Measurements from ENCODE around the gene MYCL.

DNA sequence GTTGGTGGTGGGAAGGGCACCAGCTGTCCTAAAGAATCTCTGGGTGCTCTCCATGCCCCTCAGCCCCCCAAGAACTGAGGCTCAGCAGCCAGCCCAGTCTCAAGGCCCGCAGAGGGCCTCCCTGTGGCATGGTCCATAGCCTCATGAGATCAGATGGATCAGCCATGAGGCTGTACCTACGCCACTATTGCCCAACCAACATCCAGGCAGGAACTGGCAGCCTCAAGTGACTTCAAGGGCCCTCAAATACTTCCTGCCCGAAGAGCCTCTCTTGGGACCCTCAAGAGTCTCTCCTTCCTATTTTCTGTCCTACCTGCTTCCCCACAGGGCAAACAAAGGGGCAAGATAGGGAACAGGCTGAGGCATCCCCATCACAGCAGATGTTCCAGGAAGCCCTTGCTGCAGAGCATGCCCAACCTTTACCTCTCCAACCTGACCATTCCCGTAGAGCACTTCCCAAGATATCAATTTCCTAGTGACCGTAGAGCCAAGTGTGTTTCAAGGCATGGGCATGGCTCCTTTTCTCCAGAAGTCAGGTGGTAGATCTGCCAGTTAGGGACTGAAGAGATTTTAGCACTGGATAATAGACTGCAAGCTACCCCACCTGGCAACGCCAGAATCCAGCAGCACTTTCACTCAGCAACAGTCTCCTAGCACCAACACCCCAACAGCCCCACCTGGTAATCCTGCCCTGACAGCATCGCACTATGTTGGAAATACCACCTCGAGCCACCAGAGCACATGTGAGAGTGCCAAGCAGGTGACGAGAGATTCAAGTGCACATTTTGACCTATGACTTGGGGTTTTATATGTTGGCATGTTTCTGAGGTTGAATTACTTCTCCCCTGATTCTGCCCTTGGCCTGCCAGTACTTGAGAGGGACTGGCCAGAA is 39.5 kb upstream of the MYCL start:
- TF ChIP-seq, protein P1, sequence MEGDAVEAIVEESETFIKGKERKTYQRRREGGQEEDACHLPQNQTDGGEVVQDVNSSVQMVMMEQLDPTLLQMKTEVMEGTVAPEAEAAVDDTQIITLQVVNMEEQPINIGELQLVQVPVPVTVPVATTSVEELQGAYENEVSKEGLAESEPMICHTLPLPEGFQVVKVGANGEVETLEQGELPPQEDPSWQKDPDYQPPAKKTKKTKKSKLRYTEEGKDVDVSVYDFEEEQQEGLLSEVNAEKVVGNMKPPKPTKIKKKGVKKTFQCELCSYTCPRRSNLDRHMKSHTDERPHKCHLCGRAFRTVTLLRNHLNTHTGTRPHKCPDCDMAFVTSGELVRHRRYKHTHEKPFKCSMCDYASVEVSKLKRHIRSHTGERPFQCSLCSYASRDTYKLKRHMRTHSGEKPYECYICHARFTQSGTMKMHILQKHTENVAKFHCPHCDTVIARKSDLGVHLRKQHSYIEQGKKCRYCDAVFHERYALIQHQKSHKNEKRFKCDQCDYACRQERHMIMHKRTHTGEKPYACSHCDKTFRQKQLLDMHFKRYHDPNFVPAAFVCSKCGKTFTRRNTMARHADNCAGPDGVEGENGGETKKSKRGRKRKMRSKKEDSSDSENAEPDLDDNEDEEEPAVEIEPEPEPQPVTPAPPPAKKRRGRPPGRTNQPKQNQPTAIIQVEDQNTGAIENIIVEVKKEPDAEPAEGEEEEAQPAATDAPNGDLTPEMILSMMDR (IDR thresholded peaks at IDR 0.05; ENCODE audit: poor library complexity), result no peak
- no peak for TF ChIP-seq EZH2 (IDR thresholded peaks at IDR 0.05; ENCODE audit: borderline replicate concordance)
